ENCODE measurements around the gene MLNR.

The MLNR gene

DNA sequence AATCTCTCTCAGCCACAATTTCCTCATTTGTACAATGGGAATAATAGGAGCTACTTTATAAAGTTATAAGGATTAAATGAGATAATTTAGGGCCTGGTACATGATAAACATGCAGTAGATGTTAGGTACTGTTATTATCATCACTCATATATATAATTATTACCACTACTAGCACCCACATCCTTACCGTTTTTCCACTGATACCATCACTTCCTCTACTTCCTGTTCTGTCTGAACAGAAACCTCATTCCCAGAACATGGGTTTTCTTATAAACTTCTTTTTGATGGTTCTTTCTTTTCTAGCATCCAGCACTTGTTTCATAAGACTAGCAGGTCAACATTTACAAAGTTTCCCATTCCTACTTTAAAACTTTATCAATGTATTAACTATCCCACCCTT, 33.9 kb downstream of the MLNR start:
- H3K27ac ChIP-seq: no peak overlapping the region
- TF ChIP-seq, protein P1, sequence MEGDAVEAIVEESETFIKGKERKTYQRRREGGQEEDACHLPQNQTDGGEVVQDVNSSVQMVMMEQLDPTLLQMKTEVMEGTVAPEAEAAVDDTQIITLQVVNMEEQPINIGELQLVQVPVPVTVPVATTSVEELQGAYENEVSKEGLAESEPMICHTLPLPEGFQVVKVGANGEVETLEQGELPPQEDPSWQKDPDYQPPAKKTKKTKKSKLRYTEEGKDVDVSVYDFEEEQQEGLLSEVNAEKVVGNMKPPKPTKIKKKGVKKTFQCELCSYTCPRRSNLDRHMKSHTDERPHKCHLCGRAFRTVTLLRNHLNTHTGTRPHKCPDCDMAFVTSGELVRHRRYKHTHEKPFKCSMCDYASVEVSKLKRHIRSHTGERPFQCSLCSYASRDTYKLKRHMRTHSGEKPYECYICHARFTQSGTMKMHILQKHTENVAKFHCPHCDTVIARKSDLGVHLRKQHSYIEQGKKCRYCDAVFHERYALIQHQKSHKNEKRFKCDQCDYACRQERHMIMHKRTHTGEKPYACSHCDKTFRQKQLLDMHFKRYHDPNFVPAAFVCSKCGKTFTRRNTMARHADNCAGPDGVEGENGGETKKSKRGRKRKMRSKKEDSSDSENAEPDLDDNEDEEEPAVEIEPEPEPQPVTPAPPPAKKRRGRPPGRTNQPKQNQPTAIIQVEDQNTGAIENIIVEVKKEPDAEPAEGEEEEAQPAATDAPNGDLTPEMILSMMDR (IDR thresholded peaks at IDR 0.05; ENCODE audit: low read depth, low read length, missing control alignments): no peak
- H3K27me3 ChIP-seq (replicated peaks): no peaks in the 10 kb centered on the region
- no peak overlapping the region for H3K4me3 ChIP-seq (ENCODE audit: low read depth, low read length)
- H3K36me3 ChIP-seq (replicated peaks): no peaks in the 10 kb centered on the region
- DNase-seq: no peak
- in situ Hi-C loops (cut with HindIII; ENCODE audit: low pct_ligation_motif_present, low sequenced_read_pairs): no loop called here

DNA sequence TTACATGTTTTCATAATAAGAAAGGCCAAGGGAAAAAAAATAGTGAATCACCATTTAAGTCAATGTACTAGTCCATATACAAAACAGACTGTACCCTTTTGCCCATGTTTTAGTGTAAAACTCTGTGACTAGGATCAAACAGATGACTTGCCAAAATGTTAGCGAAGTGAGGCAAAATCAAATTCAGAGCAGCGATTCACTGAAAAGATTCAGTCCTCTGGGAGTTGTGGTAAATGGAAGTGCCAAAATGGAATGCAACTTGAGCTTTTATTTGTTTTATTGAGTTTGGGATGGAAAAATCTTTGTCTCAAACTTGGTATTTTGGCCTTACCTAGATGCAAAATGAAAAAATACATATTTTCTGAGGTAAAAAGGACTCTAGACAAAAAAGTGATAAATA, 36.7 kb downstream of the MLNR start:
- peaks cover 3% of the 10 kb centered on the region for H3K36me3 ChIP-seq (replicated peaks)
- in situ Hi-C loops (cut with HindIII; ENCODE audit: low pct_ligation_motif_present, low sequenced_read_pairs): no loop called here

DNA sequence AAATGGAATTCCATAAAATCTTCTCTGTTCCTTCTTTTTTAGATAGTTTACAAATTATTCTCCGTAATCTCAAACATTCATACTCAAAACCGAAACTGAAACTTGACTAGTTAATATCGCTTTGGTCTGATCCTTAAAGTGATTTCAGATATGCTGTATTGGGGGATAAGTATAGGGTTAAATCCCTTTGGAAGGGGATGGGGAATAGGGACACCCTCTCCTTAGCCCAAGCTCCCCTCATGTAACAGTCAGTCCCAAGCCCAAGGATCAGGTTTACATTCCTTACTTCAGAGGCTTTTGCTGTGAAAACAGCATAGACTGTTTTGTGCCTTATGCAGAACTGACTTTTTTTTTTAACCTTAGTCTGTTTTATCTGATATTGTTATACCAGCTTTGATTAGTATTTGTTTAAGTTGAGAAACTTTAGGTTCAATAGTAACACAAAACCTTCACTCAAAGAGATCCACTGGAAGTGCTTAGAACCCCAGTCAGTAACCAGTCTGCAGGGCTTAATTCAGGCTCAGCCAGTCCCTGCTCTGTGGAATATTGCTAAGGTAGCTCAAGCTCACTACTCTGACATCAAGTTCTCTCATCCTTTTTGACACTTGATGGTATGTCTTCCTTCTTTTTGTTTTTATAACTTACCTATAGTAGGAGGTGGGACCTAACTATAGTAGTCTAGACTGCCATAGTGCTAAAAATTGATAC, 38.1 kb downstream of the MLNR start:
- H3K36me3 ChIP-seq (replicated peaks): peaks cover 3% of the 10 kb centered on the region
- no peaks in the 10 kb centered on the region for H3K27me3 ChIP-seq (replicated peaks)
- no peak overlapping the region for H3K4me3 ChIP-seq (ENCODE audit: low read depth, low read length)
- no peak for DNase-seq
- in situ Hi-C loops (cut with HindIII; ENCODE audit: low pct_ligation_motif_present, low sequenced_read_pairs): no loop called here
- no peak overlapping the region for H3K27ac ChIP-seq
- TF ChIP-seq, protein P1 (IDR thresholded peaks at IDR 0.05; ENCODE audit: low read depth, low read length, missing control alignments): no peak

More for the DNA sequence above, 36.7 kb downstream of the MLNR start:
- no peak for DNase-seq
- no peaks in the 10 kb centered on the region for H3K27me3 ChIP-seq (replicated peaks)
- TF ChIP-seq, protein P1 (IDR thresholded peaks at IDR 0.05; ENCODE audit: low read depth, low read length, missing control alignments): no peak
- no peak overlapping the region for H3K4me3 ChIP-seq (ENCODE audit: low read depth, low read length)
- no peak overlapping the region for H3K27ac ChIP-seq

DNA sequence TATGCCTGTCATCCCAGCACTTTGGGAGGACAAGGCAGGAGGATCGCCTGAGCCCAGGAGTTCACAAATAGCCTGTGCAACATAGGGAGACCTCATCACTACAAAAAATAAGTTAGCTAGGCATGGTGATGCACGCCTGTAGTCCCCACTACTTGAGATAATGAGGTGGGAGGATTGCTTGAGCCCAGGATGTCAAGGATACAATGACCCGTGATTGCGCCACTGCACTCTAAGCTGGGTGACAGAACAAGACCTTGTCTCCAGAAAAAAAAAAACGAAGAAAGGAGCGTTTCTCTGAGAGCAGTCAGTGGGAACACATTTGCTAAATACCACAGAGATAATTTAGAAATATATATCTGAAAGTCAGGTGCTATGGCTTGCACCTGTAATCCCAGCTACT, 39.4 kb downstream of the MLNR start:
- in situ Hi-C loops (cut with HindIII; ENCODE audit: low pct_ligation_motif_present, low sequenced_read_pairs): no loop called here
- Histone ChIP-seq H3K27me3 (replicated peaks) (no peaks in the 10 kb centered on the region), H3K27ac (no peak overlapping the region), H3K36me3 (replicated peaks) (peaks cover 3% of the 10 kb centered on the region), H3K4me3 (ENCODE audit: low read depth, low read length) (no peak overlapping the region)
- TF ChIP-seq, protein P1 (IDR thresholded peaks at IDR 0.05; ENCODE audit: low read depth, low read length, missing control alignments): no peak
- DNase-seq: no peak

DNA sequence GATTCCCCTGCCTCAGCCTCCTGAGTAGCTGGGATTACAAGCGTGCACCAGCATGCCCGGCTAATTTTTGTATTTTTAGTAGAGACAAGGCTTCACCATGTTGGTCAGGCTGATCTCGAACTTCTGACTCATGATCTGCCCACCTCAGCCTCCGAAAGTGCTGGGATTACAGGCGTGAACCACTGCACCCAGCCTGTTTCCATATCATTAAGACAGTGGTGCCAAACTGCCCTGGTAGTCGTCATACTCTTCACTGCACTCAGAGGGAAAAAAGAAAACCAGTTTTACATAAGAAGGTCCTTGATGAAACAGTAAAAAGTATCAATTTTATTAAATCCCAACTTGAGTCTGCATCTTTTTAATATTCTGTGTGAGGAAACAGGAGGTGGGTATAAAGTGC, 42.5 kb downstream of the MLNR start:
- H3K27me3 ChIP-seq (replicated peaks): no peaks in the 10 kb centered on the region
- DNase-seq: no peak
- no peak overlapping the region for H3K4me3 ChIP-seq (ENCODE audit: low read depth, low read length)
- TF ChIP-seq, protein P1 (IDR thresholded peaks at IDR 0.05; ENCODE audit: low read depth, low read length, missing control alignments): no peak
- in situ Hi-C loops (cut with HindIII; ENCODE audit: low pct_ligation_motif_present, low sequenced_read_pairs): no loop called here
- peaks cover 3% of the 10 kb centered on the region for H3K36me3 ChIP-seq (replicated peaks)
- H3K27ac ChIP-seq: no peak overlapping the region

DNA sequence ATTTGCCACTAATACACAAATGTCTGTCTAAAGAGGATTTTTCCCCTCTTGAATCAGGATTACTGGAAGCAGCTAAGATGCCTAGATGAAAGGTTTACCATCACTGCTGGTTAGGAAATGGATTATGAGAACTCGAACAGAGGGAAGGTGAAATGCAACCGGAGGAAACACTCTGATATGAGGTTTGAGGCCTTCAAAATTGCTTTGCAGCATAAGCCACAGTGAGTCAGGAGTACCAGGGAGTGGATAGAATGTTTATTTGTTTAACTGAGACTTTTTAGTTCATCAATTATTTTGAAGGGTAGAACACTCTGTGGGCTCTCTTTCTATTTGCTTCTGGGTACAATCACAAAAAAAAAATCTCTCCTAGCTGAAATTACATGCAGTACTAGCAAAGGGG, 45.7 kb downstream of the MLNR start:
- in situ Hi-C loops (cut with HindIII; ENCODE audit: low pct_ligation_motif_present, low sequenced_read_pairs): no loop called here
- DNase-seq: peak; percentile 11
- TF ChIP-seq, protein P1 (IDR thresholded peaks at IDR 0.05; ENCODE audit: low read depth, low read length, missing control alignments): no peak
- Histone ChIP-seq H3K4me3 (ENCODE audit: low read depth, low read length) (no peak overlapping the region), H3K27me3 (replicated peaks) (no peaks in the 10 kb centered on the region), H3K27ac (no peak overlapping the region), H3K36me3 (replicated peaks) (peaks cover 3% of the 10 kb centered on the region)

Data from brain microvascular endothelial cell (primary cell).